Measurements from ENCODE around the gene P3H2. TPM values are rescaled to one million over a fixed set of nuclear protein-coding genes. Genes with fewer than 3 reads are reported as not detected.

Gene P3H2
- total and polyA plus RNA-seq, 9 of the 15 experiments (the other 6 are each of a cell fraction or from before 2014, with no cell fraction given), result 0.04 to 0.26 (median 0.22) TPM; not detected in 6

DNA sequence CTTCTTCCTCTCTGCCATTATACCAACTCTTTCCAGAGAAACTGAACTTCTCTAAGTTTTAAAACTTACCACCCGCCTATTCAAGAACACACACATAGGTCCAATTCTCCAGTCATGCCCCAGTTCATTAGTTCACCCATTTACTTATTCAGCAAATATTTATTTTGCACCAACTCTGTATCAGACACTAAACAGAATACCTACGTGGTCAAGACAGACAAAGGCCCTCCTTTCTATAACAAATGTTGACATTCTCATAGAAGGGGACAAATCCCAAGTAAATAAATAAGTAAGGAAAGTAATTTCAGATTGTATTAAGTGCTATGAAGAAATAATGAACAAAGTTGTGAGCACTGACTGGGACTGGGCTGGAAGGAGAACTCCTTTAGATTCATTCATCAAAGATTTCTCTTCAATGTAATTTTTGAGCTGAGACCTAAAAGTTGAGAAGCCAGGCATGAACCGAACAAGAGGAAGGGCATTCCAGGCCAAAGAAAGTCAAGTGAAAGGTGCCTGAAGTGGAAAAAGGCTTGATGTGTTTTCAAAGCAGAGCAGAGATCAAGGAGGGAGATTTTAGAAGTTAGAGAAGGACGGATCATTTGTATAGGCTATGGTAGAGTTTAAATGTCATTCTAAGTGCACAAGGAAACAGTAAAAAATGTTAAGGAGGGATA lies 120.4 kb downstream of the P3H2 start (continued):
- TF ChIP-seq, protein P1, sequence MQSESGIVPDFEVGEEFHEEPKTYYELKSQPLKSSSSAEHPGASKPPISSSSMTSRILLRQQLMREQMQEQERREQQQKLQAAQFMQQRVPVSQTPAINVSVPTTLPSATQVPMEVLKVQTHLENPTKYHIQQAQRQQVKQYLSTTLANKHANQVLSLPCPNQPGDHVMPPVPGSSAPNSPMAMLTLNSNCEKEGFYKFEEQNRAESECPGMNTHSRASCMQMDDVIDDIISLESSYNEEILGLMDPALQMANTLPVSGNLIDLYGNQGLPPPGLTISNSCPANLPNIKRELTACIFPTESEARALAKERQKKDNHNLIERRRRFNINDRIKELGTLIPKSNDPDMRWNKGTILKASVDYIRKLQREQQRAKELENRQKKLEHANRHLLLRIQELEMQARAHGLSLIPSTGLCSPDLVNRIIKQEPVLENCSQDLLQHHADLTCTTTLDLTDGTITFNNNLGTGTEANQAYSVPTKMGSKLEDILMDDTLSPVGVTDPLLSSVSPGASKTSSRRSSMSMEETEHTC (IDR thresholded peaks at IDR 0.05), result no peak
- TF ChIP-seq ZNF253 (CRISPR knock-in tag; conservative IDR thresholded peaks at IDR 0.05) (no peak), CCAR2 (IDR thresholded peaks at IDR 0.05; ENCODE audit: low read depth, low read length) (no peak), RNF2 (IDR thresholded peaks at IDR 0.05) (no peak), ZNF347 (CRISPR knock-in tag; IDR thresholded peaks at IDR 0.05; ENCODE audit: low read depth) (no peak), TAF7 (tag; IDR thresholded peaks at IDR 0.05) (no peak), ZNF431 (CRISPR knock-in tag; IDR thresholded peaks at IDR 0.05) (no peak)

DNA sequence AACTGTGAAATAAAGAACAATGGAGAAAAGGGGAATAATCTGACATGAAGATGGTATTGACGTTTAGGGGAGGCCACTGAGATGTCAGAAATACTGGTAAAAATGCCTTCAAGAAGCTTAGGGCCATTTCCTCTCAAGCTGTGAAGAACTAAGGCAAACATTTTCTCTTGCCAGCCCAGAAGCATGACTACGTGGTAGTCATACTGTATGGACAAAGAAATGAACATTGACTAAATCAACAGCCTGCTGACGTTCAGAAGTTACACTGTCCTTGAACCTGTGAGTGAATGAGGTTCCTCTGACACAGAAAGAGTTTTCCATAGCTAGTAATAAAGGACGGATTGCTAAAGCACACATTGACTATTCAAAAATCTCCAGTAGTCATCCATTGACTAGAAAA lies 121.0 kb downstream of the P3H2 start:
- no peaks in the 10 kb centered on the region for H3K9me1 ChIP-seq (ENCODE audit: control insufficient read depth, insufficient read depth, low read length)
- intact Hi-C loops (cut with micrococcal nuclease) (no loop called here), in situ Hi-C loops (cut with MboI) (no loop called here)
- CTCF ChIA-PET (ENCODE audit: low intra/inter-chr PET ratio), result no interaction called here
- no peaks in the 10 kb centered on the region for H4K20me1 ChIP-seq (replicated peaks; ENCODE audit: control insufficient read depth, insufficient read depth, low read length)
- no peaks in the 10 kb centered on the region for H3K4me1 ChIP-seq (replicated peaks in 1 of 2; ENCODE audit: control insufficient read depth in 2 of 2, insufficient read depth in 2 of 2, low read length in 2 of 2)
- no peaks in the 10 kb centered on the region for H3K27me3 ChIP-seq (ENCODE audit: control insufficient read depth in 2 of 2, insufficient read depth in 2 of 2, low read length in 2 of 2)
- no peaks in the 10 kb centered on the region for H3K36me3 ChIP-seq (ENCODE audit: control insufficient read depth, insufficient read depth, low read length)
- 2% methylated on average over 4 of the region's 4 CpGs for WGBS (ENCODE audit: insufficient coverage, low coverage, missing lambda C conversion rate)
- H3K9ac ChIP-seq (ENCODE audit: insufficient read depth in 1 of 2, low read depth in 2 of 2, low read length in 2 of 2), result no peak overlapping the region
- H3K79me2 ChIP-seq (ENCODE audit: control insufficient read depth, insufficient read depth, low read length), result no peaks in the 10 kb centered on the region
- no peak for ATAC-seq
- H2AFZ ChIP-seq (ENCODE audit: low read depth, low read length), result no peak overlapping the region
- H3K9me3 ChIP-seq (replicated peaks; ENCODE audit: control insufficient read depth, insufficient read depth, low read depth, low read length), result no peaks in the 10 kb centered on the region
- no peak for DNase-seq (ENCODE audit: extremely low read depth in 1 of 4, low spot score in 3 of 4)
- POLR2A ChIA-PET, result no interaction called here
- no peak overlapping the region for H3K27ac ChIP-seq (ENCODE audit: extremely low read depth, low read depth, low read length)
- H3K4me2 ChIP-seq (ENCODE audit: insufficient read depth, low read length), result no peak overlapping the region
- H3K4me3 ChIP-seq, result no peak overlapping the region
- BruUV-seq (replicated peaks), result no TSS peak
- no peak for FAIRE-seq
- TF ChIP-seq, protein P2, sequence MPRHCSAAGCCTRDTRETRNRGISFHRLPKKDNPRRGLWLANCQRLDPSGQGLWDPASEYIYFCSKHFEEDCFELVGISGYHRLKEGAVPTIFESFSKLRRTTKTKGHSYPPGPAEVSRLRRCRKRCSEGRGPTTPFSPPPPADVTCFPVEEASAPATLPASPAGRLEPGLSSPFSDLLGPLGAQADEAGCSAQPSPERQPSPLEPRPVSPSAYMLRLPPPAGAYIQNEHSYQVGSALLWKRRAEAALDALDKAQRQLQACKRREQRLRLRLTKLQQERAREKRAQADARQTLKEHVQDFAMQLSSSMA (CRISPR knock-in tag; IDR thresholded peaks at IDR 0.05), result no peak
- no peak for TF ChIP-seq SIN3B (IDR thresholded peaks at IDR 0.05; ENCODE audit: low read depth)
- TF ChIP-seq, protein P3, sequence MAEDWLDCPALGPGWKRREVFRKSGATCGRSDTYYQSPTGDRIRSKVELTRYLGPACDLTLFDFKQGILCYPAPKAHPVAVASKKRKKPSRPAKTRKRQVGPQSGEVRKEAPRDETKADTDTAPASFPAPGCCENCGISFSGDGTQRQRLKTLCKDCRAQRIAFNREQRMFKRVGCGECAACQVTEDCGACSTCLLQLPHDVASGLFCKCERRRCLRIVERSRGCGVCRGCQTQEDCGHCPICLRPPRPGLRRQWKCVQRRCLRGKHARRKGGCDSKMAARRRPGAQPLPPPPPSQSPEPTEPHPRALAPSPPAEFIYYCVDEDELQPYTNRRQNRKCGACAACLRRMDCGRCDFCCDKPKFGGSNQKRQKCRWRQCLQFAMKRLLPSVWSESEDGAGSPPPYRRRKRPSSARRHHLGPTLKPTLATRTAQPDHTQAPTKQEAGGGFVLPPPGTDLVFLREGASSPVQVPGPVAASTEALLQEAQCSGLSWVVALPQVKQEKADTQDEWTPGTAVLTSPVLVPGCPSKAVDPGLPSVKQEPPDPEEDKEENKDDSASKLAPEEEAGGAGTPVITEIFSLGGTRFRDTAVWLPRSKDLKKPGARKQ (CRISPR knock-in tag; IDR thresholded peaks at IDR 0.05), result no peak
- TF ChIP-seq, protein P4, sequence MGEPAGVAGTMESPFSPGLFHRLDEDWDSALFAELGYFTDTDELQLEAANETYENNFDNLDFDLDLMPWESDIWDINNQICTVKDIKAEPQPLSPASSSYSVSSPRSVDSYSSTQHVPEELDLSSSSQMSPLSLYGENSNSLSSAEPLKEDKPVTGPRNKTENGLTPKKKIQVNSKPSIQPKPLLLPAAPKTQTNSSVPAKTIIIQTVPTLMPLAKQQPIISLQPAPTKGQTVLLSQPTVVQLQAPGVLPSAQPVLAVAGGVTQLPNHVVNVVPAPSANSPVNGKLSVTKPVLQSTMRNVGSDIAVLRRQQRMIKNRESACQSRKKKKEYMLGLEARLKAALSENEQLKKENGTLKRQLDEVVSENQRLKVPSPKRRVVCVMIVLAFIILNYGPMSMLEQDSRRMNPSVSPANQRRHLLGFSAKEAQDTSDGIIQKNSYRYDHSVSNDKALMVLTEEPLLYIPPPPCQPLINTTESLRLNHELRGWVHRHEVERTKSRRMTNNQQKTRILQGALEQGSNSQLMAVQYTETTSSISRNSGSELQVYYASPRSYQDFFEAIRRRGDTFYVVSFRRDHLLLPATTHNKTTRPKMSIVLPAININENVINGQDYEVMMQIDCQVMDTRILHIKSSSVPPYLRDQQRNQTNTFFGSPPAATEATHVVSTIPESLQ (CRISPR knock-in tag; IDR thresholded peaks at IDR 0.05), result no peak
- TF ChIP-seq PHB2 (IDR thresholded peaks at IDR 0.05; ENCODE audit: low read depth), result no peak
- TF ChIP-seq ARID2 (IDR thresholded peaks at IDR 0.05), result no peak
- TF ChIP-seq COPS2 (conservative IDR thresholded peaks at IDR 0.05), result no peak
- TF ChIP-seq EZH2 (IDR thresholded peaks at IDR 0.05; ENCODE audit: borderline replicate concordance, low read depth, low read length), result no peak
- no peak for TF ChIP-seq ZKSCAN1 (IDR thresholded peaks at IDR 0.05; ENCODE audit: low read depth, low read length)
- TF ChIP-seq BDP1 (IDR thresholded peaks at IDR 0.05; ENCODE audit: insufficient read depth, insufficient read length), result no peak
